ENCODE data around the gene CCDC142. TPM values are rescaled to one million over a fixed set of nuclear protein-coding genes. Genes with fewer than 3 reads are reported as not detected.

Gene CCDC142
- total and polyA plus RNA-seq, 4 donors = 5.1 to 28.3 (median 10.8) TPM

GRCh38 chr2:74495440-74495839 is 12.6 kb upstream of the CCDC142 start:
- H3K4me1 ChIP-seq (ENCODE audit: control insufficient read depth in 4 of 4, insufficient read depth in 4 of 4, low read length in 3 of 4) = peaks cover 36 to 82% (median 65%) of the 10 kb centered on the region in 4 donors
- WGBS = 90% methylated on average over 1 of the region's 1 CpG

More at GRCh38 chr2:74495440-74495839, 12.6 kb upstream of the CCDC142 start:
- H3K27me3 ChIP-seq (ENCODE audit: control insufficient read depth in 4 of 4, insufficient read depth in 4 of 4, low read length in 3 of 4) = no peaks in the 10 kb centered on the region
- TF ChIP-seq ATF3 (IDR thresholded peaks at IDR 0.05) (no peak), SP1 (IDR thresholded peaks at IDR 0.05) (no peak), REST (IDR thresholded peaks at IDR 0.05) (no peak), YY1 (IDR thresholded peaks at IDR 0.05) (no peak), MAX (IDR thresholded peaks at IDR 0.05) (no peak), HNF4A (conservative IDR thresholded peaks at IDR 0.05) (no peak), HNF4G (IDR thresholded peaks at IDR 0.05) (no peak), NR2F2 (IDR thresholded peaks at IDR 0.05) (no peak), RAD21 (IDR thresholded peaks at IDR 0.05) (no peak), EGR1 (IDR thresholded peaks at IDR 0.05; ENCODE audit: low read depth in 2 of 2) (no peak), RXRA (IDR thresholded peaks at IDR 0.05) (no peak), GABPA (IDR thresholded peaks at IDR 0.05 in 1 of 2, conservative IDR thresholded peaks at IDR 0.05 in 1 of 2) (no peak), JUND (IDR thresholded peaks at IDR 0.05) (no peak), FOXA1 (IDR thresholded peaks at IDR 0.05) (no peak), FOXA2 (IDR thresholded peaks at IDR 0.05) (no peak), TAF1 (conservative IDR thresholded peaks at IDR 0.05) (no peak)
- TF ChIP-seq, protein P1, sequence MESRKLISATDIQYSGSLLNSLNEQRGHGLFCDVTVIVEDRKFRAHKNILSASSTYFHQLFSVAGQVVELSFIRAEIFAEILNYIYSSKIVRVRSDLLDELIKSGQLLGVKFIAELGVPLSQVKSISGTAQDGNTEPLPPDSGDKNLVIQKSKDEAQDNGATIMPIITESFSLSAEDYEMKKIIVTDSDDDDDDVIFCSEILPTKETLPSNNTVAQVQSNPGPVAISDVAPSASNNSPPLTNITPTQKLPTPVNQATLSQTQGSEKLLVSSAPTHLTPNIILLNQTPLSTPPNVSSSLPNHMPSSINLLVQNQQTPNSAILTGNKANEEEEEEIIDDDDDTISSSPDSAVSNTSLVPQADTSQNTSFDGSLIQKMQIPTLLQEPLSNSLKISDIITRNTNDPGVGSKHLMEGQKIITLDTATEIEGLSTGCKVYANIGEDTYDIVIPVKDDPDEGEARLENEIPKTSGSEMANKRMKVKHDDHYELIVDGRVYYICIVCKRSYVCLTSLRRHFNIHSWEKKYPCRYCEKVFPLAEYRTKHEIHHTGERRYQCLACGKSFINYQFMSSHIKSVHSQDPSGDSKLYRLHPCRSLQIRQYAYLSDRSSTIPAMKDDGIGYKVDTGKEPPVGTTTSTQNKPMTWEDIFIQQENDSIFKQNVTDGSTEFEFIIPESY (IDR thresholded peaks at IDR 0.05) = no peak
- TF ChIP-seq, protein P2, sequence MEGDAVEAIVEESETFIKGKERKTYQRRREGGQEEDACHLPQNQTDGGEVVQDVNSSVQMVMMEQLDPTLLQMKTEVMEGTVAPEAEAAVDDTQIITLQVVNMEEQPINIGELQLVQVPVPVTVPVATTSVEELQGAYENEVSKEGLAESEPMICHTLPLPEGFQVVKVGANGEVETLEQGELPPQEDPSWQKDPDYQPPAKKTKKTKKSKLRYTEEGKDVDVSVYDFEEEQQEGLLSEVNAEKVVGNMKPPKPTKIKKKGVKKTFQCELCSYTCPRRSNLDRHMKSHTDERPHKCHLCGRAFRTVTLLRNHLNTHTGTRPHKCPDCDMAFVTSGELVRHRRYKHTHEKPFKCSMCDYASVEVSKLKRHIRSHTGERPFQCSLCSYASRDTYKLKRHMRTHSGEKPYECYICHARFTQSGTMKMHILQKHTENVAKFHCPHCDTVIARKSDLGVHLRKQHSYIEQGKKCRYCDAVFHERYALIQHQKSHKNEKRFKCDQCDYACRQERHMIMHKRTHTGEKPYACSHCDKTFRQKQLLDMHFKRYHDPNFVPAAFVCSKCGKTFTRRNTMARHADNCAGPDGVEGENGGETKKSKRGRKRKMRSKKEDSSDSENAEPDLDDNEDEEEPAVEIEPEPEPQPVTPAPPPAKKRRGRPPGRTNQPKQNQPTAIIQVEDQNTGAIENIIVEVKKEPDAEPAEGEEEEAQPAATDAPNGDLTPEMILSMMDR (IDR thresholded peaks at IDR 0.05; ENCODE audit: low read depth, low read length, missing input control) = no peak
- H3K9me3 ChIP-seq (ENCODE audit: control insufficient read depth in 4 of 4, low read length in 3 of 4) = no peaks in the 10 kb centered on the region
- no peak overlapping the region for H3K9ac ChIP-seq (ENCODE audit: low read depth in 1 of 2, low read length in 2 of 2)
- H3K4me3 ChIP-seq (ENCODE audit: low read depth in 1 of 3, low read length in 3 of 3) = no peak overlapping the region
- H3K36me3 ChIP-seq (ENCODE audit: control insufficient read depth in 4 of 4, insufficient read depth in 3 of 4, low read depth in 1 of 4, low read length in 3 of 4) = peaks cover 10 to 16% (median 14%) of the 10 kb centered on the region in 4 donors
- H3K27ac ChIP-seq (ENCODE audit: low read depth in 1 of 2, low read length in 2 of 2) = no peak overlapping the region
- DNase-seq (ENCODE audit: low spot score) = no peak

Data from liver (tissue), 9 donors.